ENCODE results near the gene CLMP.

Gene CLMP

DNA sequence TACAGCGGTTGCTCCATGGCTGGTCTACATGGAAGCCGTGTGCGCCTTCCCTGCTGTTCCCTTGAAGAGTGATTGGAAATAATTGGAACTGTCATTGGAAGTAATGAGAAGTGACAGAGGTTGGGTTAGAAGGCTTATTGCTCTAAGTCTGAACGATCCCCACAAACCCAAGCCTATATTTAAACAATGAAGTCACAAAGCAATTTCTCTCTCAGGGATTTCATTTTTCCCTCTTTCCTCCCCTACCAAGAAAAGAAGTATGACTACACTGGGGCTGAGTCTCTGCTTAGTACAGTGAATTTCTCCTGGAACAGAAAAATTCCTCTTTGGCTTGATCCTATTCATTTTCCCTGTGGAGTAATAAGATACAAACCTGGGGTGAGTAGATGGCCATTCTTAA, 7.8 kb downstream of the CLMP start:
- intact Hi-C loops (cut with DNase I; ENCODE audit: low total_unique reads), result no loop called here
- Histone ChIP-seq H3K36me3 (no peaks in the 10 kb centered on the region), H3K4me3 (no peak overlapping the region), H3K9me3 (no peaks in the 10 kb centered on the region), H3K27me3 (peaks cover 0 to 29% of the 10 kb centered on the region in 2 donors), H3K4me1 (peaks cover 0 to 11% (median 0%) of the 10 kb centered on the region in 4 donors), H3K27ac (no peak overlapping the region)
- no peak for DNase-seq
- TF ChIP-seq, protein P1, sequence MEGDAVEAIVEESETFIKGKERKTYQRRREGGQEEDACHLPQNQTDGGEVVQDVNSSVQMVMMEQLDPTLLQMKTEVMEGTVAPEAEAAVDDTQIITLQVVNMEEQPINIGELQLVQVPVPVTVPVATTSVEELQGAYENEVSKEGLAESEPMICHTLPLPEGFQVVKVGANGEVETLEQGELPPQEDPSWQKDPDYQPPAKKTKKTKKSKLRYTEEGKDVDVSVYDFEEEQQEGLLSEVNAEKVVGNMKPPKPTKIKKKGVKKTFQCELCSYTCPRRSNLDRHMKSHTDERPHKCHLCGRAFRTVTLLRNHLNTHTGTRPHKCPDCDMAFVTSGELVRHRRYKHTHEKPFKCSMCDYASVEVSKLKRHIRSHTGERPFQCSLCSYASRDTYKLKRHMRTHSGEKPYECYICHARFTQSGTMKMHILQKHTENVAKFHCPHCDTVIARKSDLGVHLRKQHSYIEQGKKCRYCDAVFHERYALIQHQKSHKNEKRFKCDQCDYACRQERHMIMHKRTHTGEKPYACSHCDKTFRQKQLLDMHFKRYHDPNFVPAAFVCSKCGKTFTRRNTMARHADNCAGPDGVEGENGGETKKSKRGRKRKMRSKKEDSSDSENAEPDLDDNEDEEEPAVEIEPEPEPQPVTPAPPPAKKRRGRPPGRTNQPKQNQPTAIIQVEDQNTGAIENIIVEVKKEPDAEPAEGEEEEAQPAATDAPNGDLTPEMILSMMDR (IDR thresholded peaks at IDR 0.05), result no peak

- H3K27me3 ChIP-seq, result peaks cover 0 to 28% of the 10 kb centered on the region in 2 donors
- H3K36me3 ChIP-seq, result no peaks in the 10 kb centered on the region
- no peak overlapping the region for H3K4me3 ChIP-seq
- no peaks in the 10 kb centered on the region for H3K9me3 ChIP-seq
- peaks cover 0 to 11% (median 0%) of the 10 kb centered on the region in 4 donors for H3K4me1 ChIP-seq
- H3K27ac ChIP-seq, result no peak overlapping the region
- intact Hi-C loops (cut with DNase I; ENCODE audit: low total_unique reads), result no loop called here
- DNase-seq, result no peak
- TF ChIP-seq, protein P1 (IDR thresholded peaks at IDR 0.05), result no peak
These were observed 8.8 kb downstream of the CLMP start for GRCh38 chr11:123186286-123186685.

GRCh38 chr11:123185326-123185725, 9.7 kb downstream of the CLMP start:
- no peak for DNase-seq
- H3K4me1 ChIP-seq, result peaks cover 0 to 15% (median 0%) of the 10 kb centered on the region in 4 donors
- peaks cover 0 to 28% of the 10 kb centered on the region in 2 donors for H3K27me3 ChIP-seq
- no peak overlapping the region for H3K27ac ChIP-seq
- no peak overlapping the region for H3K4me3 ChIP-seq
- no peaks in the 10 kb centered on the region for H3K36me3 ChIP-seq
- H3K9me3 ChIP-seq, result no peaks in the 10 kb centered on the region
- intact Hi-C loops (cut with DNase I; ENCODE audit: low total_unique reads), result no loop called here
- TF ChIP-seq, protein P1 (IDR thresholded peaks at IDR 0.05), result no peak

DNA sequence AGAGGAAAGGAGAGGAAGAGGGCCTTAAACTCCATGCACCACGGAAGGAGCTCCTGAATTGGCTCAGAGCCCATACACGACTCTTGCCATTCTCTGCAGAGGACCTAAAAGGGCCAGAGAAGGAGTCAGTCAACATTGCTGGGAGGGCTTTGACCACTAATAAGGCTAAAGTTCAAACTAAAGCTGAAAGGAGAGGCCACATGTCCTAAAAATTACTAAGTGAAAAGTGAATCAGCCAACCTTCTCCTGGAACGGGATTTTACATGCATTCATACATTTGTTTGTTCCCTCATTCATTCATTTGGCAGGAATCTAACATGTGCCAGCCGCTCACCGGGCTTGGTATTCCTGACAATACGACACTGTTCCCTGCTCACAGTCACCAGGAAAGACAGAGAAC, 10.5 kb downstream of the CLMP start:
- Histone ChIP-seq H3K9me3 (no peaks in the 10 kb centered on the region), H3K4me1 (peaks cover 0 to 15% (median 0%) of the 10 kb centered on the region in 4 donors), H3K27ac (no peak overlapping the region), H3K4me3 (no peak overlapping the region), H3K36me3 (no peaks in the 10 kb centered on the region), H3K27me3 (peaks cover 0 to 25% of the 10 kb centered on the region in 2 donors)
- DNase-seq, result no peak
- TF ChIP-seq, protein P1 (IDR thresholded peaks at IDR 0.05), result no peak
- intact Hi-C loops (cut with DNase I; ENCODE audit: low total_unique reads), result no loop called here

GRCh38 chr11:123183391-123184099, 11.5 kb downstream of the CLMP start:
- TF ChIP-seq, protein P1 (IDR thresholded peaks at IDR 0.05), result no peak
- peaks cover 0 to 15% (median 0%) of the 10 kb centered on the region in 4 donors for H3K4me1 ChIP-seq
- no peaks in the 10 kb centered on the region for H3K9me3 ChIP-seq
- H3K36me3 ChIP-seq, result no peaks in the 10 kb centered on the region
- no peak overlapping the region for H3K27ac ChIP-seq
- intact Hi-C loops (cut with DNase I; ENCODE audit: low total_unique reads), result no loop called here
- H3K4me3 ChIP-seq, result no peak overlapping the region
- H3K27me3 ChIP-seq, result peaks cover 0 to 25% of the 10 kb centered on the region in 2 donors
- no peak for DNase-seq
